Stimulated activated naive CD8-positive, alpha-beta T cell treated with anti-CD3 and anti-CD28 coated beads, Interleukin-15, Interleukin-2, amounts not matched to agents 100 ng/mL and 50 ng/mL, for 24 hours (primary cell): ENCODE data around the gene NXT1.
"Not testable (repeated sequence)": the region's sequence is repeated elsewhere in the genome, so short reads cannot be mapped to it uniquely, and the experiment has no call there.

Source experiments
- H3K27ac Mint-ChIP-seq: one replicate; pipeline ENCODE4 v1.8.0; 2021; ENCODE audit warnings: mild to moderate bottlenecking, mixed read lengths
- H3K27me3 Mint-ChIP-seq: one replicate; pipeline ENCODE4 v1.8.0; 2021; ENCODE audit warnings: mixed read lengths
- H3K36me3 Mint-ChIP-seq: one replicate; pipeline ENCODE4 v1.8.0; 2021; ENCODE audit warnings: low read depth, mixed read lengths
- H3K4me1 Mint-ChIP-seq: one replicate; pipeline ENCODE4 v1.8.0; 2021; ENCODE audit warnings: low read depth, mixed read lengths
- H3K4me3 Mint-ChIP-seq: one replicate; pipeline ENCODE4 v1.8.0; 2021; ENCODE audit warnings: mild to moderate bottlenecking, mixed read lengths
- H3K9me3 Mint-ChIP-seq: one replicate; pipeline ENCODE4 v1.8.0; 2021; ENCODE audit warnings: mixed read lengths

NXT1 gene

DNA sequence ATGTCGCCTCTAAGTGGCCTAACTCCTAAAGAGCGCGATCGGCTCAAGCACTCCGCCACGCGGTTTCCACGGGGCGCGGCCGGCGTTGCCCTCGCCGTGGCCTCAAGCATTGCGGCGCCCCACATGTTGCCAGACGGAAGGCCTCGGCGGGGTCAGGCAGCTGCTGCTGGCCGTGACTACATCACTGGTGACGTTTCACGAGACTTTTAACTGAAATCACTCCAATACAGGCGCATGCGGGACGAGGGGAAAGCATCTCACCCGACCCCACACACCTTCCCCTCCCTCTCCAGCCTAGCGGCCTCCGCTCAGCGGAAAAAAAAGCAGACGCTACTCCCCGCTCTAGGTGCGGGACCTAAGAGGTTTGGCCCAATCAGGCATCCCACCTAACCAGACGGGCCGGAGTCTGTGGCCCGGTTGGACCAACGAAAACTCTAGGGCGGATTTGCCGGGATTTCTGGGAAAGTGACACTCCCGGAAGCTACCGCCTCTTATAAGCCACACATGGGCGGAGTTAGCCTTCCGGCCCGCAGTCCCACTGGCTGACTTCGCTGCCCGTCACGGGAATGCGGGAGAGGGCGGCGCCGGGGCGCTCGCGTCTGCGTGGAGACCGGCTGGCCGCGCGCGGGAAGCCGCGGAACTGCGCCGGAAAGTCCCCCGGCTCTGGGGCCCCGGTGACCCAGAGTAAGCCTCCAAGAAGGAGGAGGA, at the start of gene NXT1:
NXT1 (plus strand) TSS at position 596 of the 708 bp plus-strand sequence. CDS start 3,251 bp downstream, outside the sequence.
- Mint-ChIP-seq H3K27ac (peak within 1 kb of the TSS; percentile 99), H3K9me3 (no peaks in the 10 kb centered on the region), H3K4me3 (peak within 1 kb of the TSS; percentile 87), H3K36me3 (peaks cover 25% of the 10 kb centered on the region), H3K27me3 (no peaks in the 10 kb centered on the region), H3K4me1 (peaks cover 35% of the 10 kb centered on the region)

DNA sequence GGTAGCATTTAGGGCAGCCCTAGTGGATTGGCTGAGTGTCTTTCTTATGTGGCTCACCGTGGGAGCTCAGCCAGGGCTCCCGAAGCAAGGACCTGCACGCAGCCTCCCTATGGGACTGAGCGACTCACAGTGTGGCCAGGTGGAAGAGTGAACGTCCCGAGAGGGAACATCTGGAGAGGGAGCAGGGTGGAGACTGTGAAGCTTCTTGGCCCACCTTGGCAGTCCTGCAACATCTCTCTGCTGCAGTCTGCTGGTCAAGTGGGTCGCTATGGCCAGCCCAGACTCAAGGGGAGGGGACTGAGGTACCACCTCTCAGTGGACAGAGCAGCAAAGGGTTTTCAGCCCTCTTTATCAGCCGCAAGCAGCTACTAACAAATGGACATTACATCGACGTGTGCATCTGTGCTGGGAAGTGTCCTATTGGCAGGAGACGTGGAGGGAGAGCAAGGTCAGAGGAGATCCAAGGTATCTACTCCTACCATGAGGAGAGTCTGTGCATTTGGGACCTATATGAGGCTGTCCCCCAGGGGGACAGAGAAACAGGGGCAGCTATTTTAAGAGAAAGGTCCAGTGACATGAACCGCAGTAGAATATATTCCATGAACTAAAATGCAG, 49.0 kb upstream of the NXT1 start:
- Mint-ChIP-seq H3K36me3 (no peaks in the 10 kb centered on the region), H3K27ac (no peak overlapping the region), H3K4me3 (no peak overlapping the region), H3K4me1 (peaks cover 4% of the 10 kb centered on the region), H3K9me3 (no peaks in the 10 kb centered on the region), H3K27me3 (peaks cover 4% of the 10 kb centered on the region)

- Mint-ChIP-seq H3K27ac (no peak overlapping the region), H3K4me1 (peaks cover 4% of the 10 kb centered on the region), H3K9me3 (no peaks in the 10 kb centered on the region), H3K4me3 (no peak overlapping the region), H3K36me3 (no peaks in the 10 kb centered on the region), H3K27me3 (peaks cover 4% of the 10 kb centered on the region)
These were observed 48.2 kb upstream of the NXT1 start for GRCh38 chr20:23302386-23302785.

DNA sequence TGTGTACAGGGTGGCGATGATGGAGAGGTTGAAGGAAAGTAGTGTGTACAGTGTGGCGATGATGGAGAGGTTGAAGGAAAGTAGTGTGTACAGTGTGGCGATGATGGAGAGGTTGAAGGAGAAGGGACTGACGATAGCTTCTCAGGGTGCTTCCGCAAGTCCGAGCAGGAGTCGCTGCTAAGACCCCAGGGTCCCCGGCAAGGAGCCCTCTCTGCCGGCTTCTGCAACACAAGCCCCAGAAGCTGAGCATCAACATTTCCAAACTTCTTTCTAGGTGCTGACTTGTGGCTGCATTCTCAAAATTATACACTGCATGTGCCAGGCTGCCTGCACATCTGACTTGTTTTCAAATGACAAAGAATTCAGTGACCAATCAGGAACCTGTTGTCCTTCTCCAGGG, 47.8 kb upstream of the NXT1 start:
- peaks cover 4% of the 10 kb centered on the region for H3K27me3 Mint-ChIP-seq
- no peak overlapping the region for H3K27ac Mint-ChIP-seq
- no peak overlapping the region for H3K4me3 Mint-ChIP-seq
- peaks cover 4% of the 10 kb centered on the region for H3K4me1 Mint-ChIP-seq
- no peaks in the 10 kb centered on the region for H3K9me3 Mint-ChIP-seq
- H3K36me3 Mint-ChIP-seq, result no peaks in the 10 kb centered on the region

- no peak overlapping the region for H3K27ac Mint-ChIP-seq
- no peaks in the 10 kb centered on the region for H3K9me3 Mint-ChIP-seq
- peaks cover 4% of the 10 kb centered on the region for H3K27me3 Mint-ChIP-seq
- H3K4me3 Mint-ChIP-seq, result no peak overlapping the region
- peaks cover 11% of the 10 kb centered on the region for H3K4me1 Mint-ChIP-seq
- H3K36me3 Mint-ChIP-seq, result no peaks in the 10 kb centered on the region
These were observed 47.1 kb upstream of the NXT1 start for GRCh38 chr20:23303325-23304102.

GRCh38 chr20:23304616-23305015, 46.0 kb upstream of the NXT1 start:
- H3K9me3 Mint-ChIP-seq, result no peaks in the 10 kb centered on the region
- H3K27ac Mint-ChIP-seq, result peak overlapping the region; percentile 69
- H3K4me1 Mint-ChIP-seq, result peaks cover 13% of the 10 kb centered on the region
- no peaks in the 10 kb centered on the region for H3K36me3 Mint-ChIP-seq
- no peak overlapping the region for H3K4me3 Mint-ChIP-seq
- H3K27me3 Mint-ChIP-seq, result peaks cover 4% of the 10 kb centered on the region

- H3K36me3 Mint-ChIP-seq, result no peaks in the 10 kb centered on the region
- H3K27ac Mint-ChIP-seq, result peak overlapping the region; percentile 69
- no peak overlapping the region for H3K4me3 Mint-ChIP-seq
- H3K27me3 Mint-ChIP-seq, result peaks cover 4% of the 10 kb centered on the region
- peaks cover 13% of the 10 kb centered on the region for H3K4me1 Mint-ChIP-seq
- H3K9me3 Mint-ChIP-seq, result no peaks in the 10 kb centered on the region
These were observed 45.5 kb upstream of the NXT1 start for GRCh38 chr20:23305098-23305497.

DNA sequence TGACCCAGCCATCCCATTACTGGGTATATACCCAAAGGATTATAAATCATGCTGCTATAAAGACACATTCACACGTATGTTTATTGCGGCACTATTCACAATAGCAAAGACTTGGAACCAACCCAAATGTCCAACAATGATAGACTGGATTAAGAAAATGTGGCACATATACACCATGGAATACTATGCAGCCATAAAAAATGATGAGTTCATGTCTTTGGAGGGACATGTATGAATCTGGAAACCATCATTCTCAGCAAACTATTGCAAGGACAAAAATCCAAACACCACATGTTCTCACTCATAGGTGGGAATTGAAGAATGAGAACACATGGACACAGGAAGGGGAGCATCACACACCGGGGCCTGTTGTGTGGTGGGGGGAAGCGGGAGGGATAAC, 43.2 kb upstream of the NXT1 start:
- H3K36me3 Mint-ChIP-seq, H3K27me3 Mint-ChIP-seq, H3K9me3 Mint-ChIP-seq, H3K27ac Mint-ChIP-seq, H3K4me3 Mint-ChIP-seq: not testable (repeated sequence)
- H3K4me1 Mint-ChIP-seq, result peaks cover 13% of the 10 kb centered on the region

GRCh38 chr20:23308024-23308423, 42.6 kb upstream of the NXT1 start:
- peaks cover 4% of the 10 kb centered on the region for H3K27me3 Mint-ChIP-seq

GRCh38 chr20:23308908-23309307, 41.7 kb upstream of the NXT1 start:
- Mint-ChIP-seq H3K27ac (no peak overlapping the region), H3K9me3 (no peaks in the 10 kb centered on the region), H3K27me3 (peaks cover 4% of the 10 kb centered on the region), H3K4me3 (no peak overlapping the region), H3K36me3 (no peaks in the 10 kb centered on the region), H3K4me1 (peaks cover 13% of the 10 kb centered on the region)

More at GRCh38 chr20:23308024-23308423, 42.6 kb upstream of the NXT1 start:
- H3K4me1 Mint-ChIP-seq, result peaks cover 13% of the 10 kb centered on the region
- no peaks in the 10 kb centered on the region for H3K36me3 Mint-ChIP-seq
- no peak overlapping the region for H3K4me3 Mint-ChIP-seq
- no peaks in the 10 kb centered on the region for H3K9me3 Mint-ChIP-seq
- H3K27ac Mint-ChIP-seq, result no peak overlapping the region

GRCh38 chr20:23309781-23310180, 40.8 kb upstream of the NXT1 start:
- Mint-ChIP-seq H3K4me1 (peaks cover 12% of the 10 kb centered on the region), H3K4me3 (no peak overlapping the region), H3K27ac (no peak overlapping the region), H3K36me3 (no peaks in the 10 kb centered on the region), H3K9me3 (no peaks in the 10 kb centered on the region), H3K27me3 (peaks cover 3% of the 10 kb centered on the region)

DNA sequence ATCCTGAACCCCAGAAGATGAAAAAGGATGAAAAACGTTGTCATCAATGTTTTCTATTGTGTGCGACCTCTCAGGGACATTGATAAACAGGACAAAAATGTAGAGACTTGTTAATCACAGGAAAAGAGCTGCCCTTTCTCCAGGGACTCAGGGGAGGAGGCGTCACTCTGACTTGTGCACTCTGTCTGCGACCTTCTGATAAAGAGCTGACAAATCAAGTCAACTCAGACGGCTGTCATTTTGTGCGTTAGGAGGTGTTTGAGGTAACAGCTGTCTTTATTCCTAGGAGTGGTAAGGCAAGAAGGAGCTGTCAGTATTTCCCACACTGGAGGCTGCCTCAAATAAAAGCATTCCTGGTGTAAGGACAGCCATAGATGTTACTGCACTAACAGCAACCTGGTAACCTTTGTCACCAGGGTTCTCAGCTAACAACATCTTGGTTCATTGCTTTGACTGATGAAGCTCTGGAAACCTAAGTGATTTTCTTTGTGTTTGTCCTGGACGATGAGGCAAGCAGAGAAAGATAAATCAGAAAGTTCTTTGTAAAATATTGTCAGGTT, 38.6 kb upstream of the NXT1 start:
- H3K27me3 Mint-ChIP-seq, result no peaks in the 10 kb centered on the region
- no peaks in the 10 kb centered on the region for H3K9me3 Mint-ChIP-seq
- H3K27ac Mint-ChIP-seq, result no peak overlapping the region
- no peak overlapping the region for H3K4me3 Mint-ChIP-seq
- no peaks in the 10 kb centered on the region for H3K36me3 Mint-ChIP-seq
- H3K4me1 Mint-ChIP-seq, result peaks cover 9% of the 10 kb centered on the region

DNA sequence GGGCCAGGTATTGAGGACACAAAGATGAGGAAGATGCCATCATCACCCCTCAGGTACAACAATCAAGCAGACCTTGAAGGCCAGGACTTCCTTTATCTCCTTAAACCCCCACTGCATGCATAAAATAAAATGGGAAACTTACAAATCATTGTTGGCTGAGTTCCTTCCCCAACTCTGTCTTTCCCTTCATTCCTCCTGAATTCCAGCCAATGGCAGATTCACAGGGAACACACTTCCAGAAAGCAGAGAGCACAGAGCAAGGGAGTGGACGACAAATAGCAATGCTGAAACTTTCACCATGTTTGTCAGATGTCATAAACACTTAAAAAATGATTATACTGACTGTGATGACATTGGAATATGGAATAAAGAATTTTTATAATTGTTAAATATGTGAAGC, 37.3 kb upstream of the NXT1 start:
- H3K4me3 Mint-ChIP-seq, result no peak overlapping the region
- H3K27ac Mint-ChIP-seq, result no peak overlapping the region
- H3K9me3 Mint-ChIP-seq, result no peaks in the 10 kb centered on the region
- peaks cover 2% of the 10 kb centered on the region for H3K27me3 Mint-ChIP-seq
- peaks cover 5% of the 10 kb centered on the region for H3K4me1 Mint-ChIP-seq
- H3K36me3 Mint-ChIP-seq, result no peaks in the 10 kb centered on the region

DNA sequence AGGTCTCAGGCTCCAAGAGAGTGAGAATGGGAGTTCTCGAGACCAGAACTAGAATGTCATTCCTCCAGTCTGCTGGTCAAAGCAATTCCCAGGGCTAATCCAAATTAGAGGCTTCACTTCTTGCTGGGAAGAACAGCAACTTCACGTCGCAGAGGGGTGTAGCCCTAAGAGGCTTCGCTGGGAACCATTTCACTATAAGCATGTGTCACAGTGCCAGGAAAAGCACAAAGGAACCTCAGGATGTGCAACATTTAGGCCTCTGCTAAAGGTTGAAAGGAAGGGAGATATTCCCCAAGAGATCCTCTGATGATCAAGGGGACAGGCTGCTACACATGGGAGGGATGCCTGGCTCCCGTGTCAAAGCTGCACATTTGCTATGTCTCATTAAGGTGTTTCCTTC, 35.9 kb upstream of the NXT1 start:
- no peaks in the 10 kb centered on the region for H3K9me3 Mint-ChIP-seq
- H3K4me3 Mint-ChIP-seq, result no peak overlapping the region
- H3K27me3 Mint-ChIP-seq, result peaks cover 3% of the 10 kb centered on the region
- no peaks in the 10 kb centered on the region for H3K36me3 Mint-ChIP-seq
- H3K27ac Mint-ChIP-seq, result no peak overlapping the region
- no peaks in the 10 kb centered on the region for H3K4me1 Mint-ChIP-seq

- H3K9me3 Mint-ChIP-seq, result no peaks in the 10 kb centered on the region
- no peaks in the 10 kb centered on the region for H3K36me3 Mint-ChIP-seq
- peaks cover 3% of the 10 kb centered on the region for H3K27me3 Mint-ChIP-seq
- H3K4me3 Mint-ChIP-seq, result no peak overlapping the region
- no peak overlapping the region for H3K27ac Mint-ChIP-seq
- no peaks in the 10 kb centered on the region for H3K4me1 Mint-ChIP-seq
These were observed 35.5 kb upstream of the NXT1 start for GRCh38 chr20:23315099-23315498.
